Hindlimb muscle (tissue), 1 donor: Measurements from ENCODE around the gene DNAJA4. TPM values are rescaled to one million over a fixed set of nuclear protein-coding genes. Genes with fewer than 3 reads are reported as not detected.

ENCODE experiments used
- DNase-seq: peaks from one replicate; pipeline ENCODE4 v3.0.0-alpha.2; 2013
- polyA plus RNA-seq: library from polyadenylated mRNA; unstranded; fragments of 120-200 nt; gene quantifications from one replicate; pipeline ENCODE4 v1.2.1, GENCODE V29; 2013; ENCODE audit not compliant: insufficient read length

DNAJA4 gene
- polyA plus RNA-seq, 1 donor, result 77.5 TPM

- no peak for DNase-seq
These were observed 52.9 kb downstream of the DNAJA4 start for GRCh38 chr15:78317145-78317836.

DNA sequence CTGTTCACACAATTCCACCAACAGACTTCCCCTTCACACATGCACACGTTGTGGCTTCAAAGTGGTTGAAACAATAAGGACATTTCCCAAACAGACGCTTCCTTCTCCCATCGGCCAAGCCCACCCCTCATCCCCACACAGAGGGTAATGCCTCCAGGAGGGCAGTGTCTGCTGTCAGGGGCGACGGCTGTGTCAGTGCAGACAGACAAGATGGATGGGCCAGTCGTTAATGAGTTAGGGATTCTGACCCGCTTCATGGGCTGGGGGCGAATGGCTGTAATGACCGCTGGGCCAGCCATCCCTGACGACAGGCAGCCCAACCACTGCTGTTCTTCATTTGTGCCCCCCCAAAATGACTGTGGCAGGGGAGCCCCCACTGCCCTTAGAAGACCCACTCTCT, 55.2 kb downstream of the DNAJA4 start:
- DNase-seq, result no peak

- no peak for DNase-seq
These were observed 55.8 kb downstream of the DNAJA4 start for GRCh38 chr15:78320183-78320582.

GRCh38 chr15:78321041-78321570, 56.7 kb downstream of the DNAJA4 start:
- no peak for DNase-seq

DNA sequence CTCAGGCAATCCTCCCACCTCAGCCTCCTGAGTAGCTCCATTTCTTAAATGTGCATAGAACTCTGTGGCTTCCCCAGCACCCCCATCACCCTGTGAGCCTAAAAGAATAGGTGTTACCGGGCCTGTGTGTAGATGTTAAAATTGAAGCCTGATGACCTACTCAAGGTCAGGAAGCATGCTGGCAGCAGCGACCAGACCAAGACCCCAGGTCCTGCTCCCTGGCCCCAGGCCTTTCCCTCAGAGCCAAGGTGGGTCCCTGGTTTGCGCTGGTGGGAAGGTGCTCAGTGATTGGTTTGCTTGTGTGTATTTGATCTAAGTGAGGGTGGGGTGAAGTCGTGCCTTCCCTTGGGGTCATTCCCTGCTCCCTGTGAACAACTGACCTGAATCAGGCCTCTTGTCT, 57.4 kb downstream of the DNAJA4 start:
- DNase-seq, result no peak

DNA sequence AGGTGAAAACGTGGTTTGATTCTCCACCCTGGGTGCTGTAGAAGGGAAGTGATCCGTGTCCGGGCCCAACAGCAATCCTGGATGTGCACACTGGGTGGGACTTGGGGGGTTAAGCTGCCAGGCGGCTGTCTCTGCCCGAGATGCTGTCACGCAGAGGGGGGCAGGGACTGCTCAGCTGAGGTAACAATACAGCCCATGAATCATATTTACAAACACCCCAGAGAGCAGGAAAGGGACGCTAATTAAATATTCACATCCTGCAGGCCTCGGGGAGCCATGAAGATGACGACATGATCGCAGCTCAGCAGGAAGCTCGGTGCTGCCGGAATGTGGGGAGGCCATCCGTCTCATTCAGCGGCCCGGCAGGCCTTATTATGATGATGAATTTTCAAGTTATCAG, 57.9 kb downstream of the DNAJA4 start:
- no peak for DNase-seq

DNA sequence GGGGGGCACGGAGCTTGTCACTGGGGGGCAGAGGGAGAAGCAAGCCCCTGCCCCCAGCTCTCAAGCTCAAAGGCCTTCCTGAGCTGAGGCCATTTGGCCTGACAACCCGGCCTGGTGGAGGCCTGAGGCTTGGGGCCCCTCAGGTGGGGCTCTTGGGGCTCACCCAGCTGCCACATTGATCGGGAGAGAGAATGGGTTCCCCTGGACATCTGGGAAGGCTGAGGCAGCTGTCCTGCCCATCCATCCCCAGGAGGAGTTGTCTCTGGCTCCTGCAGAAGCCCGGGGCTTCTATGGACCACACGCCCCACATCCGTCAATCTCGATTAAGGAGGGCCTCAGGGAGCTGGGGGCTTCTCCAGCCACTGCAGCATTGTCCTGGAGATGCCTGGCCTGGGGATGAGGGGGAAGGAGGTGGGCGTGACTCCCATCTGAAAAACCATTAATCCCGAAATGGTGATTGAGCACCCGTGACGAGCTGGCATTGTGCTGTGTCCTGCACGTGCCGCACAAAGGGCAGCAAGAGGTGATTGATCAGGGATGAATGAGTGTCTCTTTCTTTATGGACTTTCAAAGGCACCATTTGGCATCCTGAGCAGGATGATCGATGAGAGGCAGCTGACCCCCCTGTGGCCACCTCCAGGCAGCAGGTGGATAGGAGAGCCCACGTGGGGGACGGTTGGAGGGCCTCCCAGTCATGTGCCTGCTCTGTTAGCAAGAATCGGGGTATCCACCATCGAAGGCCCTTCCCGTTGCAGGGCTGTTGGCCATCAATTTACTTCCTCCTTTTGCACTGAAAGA, 58.6 kb downstream of the DNAJA4 start:
- DNase-seq, result no peak

DNA sequence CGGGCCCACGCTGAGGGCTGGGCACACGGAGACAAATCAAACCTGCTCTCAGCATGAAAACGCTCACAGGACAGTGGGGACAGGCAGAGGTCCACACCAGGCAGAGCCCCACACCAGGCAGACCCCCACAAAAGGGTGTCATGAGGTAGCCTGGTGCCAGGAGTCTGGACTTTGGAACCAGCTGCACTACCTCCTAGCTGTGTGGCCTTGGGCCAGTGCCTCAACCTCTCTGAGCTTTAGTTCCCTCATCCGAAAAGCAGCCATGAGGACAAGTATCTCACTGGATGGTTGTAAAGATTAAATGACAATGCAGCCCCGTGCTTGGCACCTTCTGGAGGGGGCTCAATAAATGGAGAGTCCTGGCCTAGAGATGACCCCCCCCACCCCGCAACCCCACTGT, 59.3 kb downstream of the DNAJA4 start:
- no peak for DNase-seq

GRCh38 chr15:78324144-78324543, 59.8 kb downstream of the DNAJA4 start:
- no peak for DNase-seq

DNA sequence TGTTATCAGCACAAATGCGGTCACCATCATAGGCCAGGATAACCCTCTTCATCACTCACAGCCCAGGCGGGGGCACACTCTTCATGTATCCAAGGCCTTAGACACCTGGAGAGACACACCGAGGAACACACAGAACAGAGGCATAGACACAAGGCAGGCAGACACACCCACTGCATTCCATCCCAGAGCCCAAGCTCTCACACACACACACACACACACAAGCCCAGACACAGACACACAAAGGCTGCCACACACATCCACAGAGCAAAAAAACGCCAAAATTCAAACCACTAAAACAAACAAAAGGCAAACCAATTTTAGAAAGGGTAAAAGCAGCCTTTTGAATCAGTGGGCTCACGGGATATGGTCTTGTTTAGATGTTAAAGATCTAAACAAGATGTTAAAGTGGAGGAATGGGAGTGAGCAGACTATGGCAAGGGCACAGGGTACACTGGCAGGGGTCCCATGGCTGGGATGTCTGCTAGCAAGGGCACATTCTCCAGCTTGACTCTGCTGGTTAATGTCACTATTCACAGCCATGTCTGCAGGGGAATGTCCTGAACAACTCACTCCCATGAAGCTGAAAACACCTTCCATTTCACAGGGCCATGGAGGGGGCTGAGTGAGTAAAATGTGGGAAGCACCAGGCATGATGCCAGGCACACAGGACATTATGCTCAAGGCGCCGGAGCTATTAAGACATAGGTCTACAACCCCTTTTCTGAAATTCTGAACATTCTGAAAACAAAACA, 60.9 kb downstream of the DNAJA4 start:
- DNase-seq, result no peak

GRCh38 chr15:78327466-78327865, 63.1 kb downstream of the DNAJA4 start:
- DNase-seq, result no peak

GRCh38 chr15:78329625-78330024, 65.3 kb downstream of the DNAJA4 start:
- DNase-seq, result no peak

Other genes with a start within 250 kb of the DNAJA4 start
- gene TBC1D2B, start 186.9 kb upstream of the DNAJA4 start, polyA plus RNA-seq, result 26.7 TPM
- gene SH2D7, start 172.0 kb upstream of the DNAJA4 start, polyA plus RNA-seq, result 0.12 TPM
- gene CIB2, start 133.1 kb upstream of the DNAJA4 start, polyA plus RNA-seq, result 11.5 TPM
- gene IDH3A, start 115.2 kb upstream of the DNAJA4 start, polyA plus RNA-seq, result 39.0 TPM
- gene ACSBG1, start 30.0 kb upstream of the DNAJA4 start, polyA plus RNA-seq, result 0.44 TPM
- gene SKIC8, start 35.0 kb downstream of the DNAJA4 start, polyA plus RNA-seq, result 50.2 TPM
- gene CRABP1, start 75.8 kb downstream of the DNAJA4 start, polyA plus RNA-seq, result 9.2 TPM
- 36.8 TPM for gene IREB2, start 173.7 kb downstream of the DNAJA4 start, polyA plus RNA-seq
- 2.3 TPM for gene HYKK, start 243.0 kb downstream of the DNAJA4 start, polyA plus RNA-seq